Fibroblast of villous mesenchyme (primary cell): ENCODE measurements around the gene PMM1. TPM values are rescaled to one million over a fixed set of nuclear protein-coding genes. Genes with fewer than 3 reads are reported as not detected.

Experiments used
- DNase-seq: peaks from one replicate; pipeline ENCODE4 v3.0.0-alpha.2; 2010; ENCODE audit warnings: low read depth
- H3K4me3 ChIP-seq: 2 replicates; pipeline ENCODE4 v1.5.1; 2011; ENCODE audit warnings: low read depth, mild to moderate bottlenecking, low read length
- total RNA-seq: library from RNA; depleted of rRNA; stranded (reverse); fragments of >200 nt; gene quantifications from 2 replicates; pipeline ENCODE4 v1.2.3, GENCODE V29; 2012
- TF ChIP-seq, protein P1 (sequence below): IDR thresholded peaks from 2 replicates; pipeline ENCODE4 v1.5.1; 2012; ENCODE audit warnings: low read depth, mild to moderate bottlenecking, low read length; ENCODE audit not compliant: insufficient read depth

The PMM1 gene
- total RNA-seq, 1 donor: 13.8 TPM

DNA sequence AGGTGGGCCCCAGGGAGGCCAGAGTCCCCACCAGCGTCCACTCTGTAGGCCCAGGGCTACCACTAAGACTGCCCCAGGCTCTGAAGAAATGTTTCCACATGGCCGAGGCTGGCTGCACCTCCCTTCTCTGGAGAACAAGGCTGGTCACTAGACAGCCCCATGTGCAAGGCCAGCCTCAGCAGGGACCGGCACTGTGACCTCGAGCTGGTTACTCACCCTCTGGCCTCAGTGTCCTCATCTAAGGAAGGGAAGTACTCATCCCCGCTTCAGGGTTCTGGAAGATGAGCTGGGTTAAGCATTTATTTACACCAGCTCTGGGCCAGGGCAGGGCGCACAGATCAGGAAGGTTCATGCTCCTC is 9.7 kb downstream of the PMM1 start:
- no peak overlapping the region for H3K4me3 ChIP-seq
- TF ChIP-seq, protein P1, sequence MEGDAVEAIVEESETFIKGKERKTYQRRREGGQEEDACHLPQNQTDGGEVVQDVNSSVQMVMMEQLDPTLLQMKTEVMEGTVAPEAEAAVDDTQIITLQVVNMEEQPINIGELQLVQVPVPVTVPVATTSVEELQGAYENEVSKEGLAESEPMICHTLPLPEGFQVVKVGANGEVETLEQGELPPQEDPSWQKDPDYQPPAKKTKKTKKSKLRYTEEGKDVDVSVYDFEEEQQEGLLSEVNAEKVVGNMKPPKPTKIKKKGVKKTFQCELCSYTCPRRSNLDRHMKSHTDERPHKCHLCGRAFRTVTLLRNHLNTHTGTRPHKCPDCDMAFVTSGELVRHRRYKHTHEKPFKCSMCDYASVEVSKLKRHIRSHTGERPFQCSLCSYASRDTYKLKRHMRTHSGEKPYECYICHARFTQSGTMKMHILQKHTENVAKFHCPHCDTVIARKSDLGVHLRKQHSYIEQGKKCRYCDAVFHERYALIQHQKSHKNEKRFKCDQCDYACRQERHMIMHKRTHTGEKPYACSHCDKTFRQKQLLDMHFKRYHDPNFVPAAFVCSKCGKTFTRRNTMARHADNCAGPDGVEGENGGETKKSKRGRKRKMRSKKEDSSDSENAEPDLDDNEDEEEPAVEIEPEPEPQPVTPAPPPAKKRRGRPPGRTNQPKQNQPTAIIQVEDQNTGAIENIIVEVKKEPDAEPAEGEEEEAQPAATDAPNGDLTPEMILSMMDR: no peak
- DNase-seq: no peak

DNA sequence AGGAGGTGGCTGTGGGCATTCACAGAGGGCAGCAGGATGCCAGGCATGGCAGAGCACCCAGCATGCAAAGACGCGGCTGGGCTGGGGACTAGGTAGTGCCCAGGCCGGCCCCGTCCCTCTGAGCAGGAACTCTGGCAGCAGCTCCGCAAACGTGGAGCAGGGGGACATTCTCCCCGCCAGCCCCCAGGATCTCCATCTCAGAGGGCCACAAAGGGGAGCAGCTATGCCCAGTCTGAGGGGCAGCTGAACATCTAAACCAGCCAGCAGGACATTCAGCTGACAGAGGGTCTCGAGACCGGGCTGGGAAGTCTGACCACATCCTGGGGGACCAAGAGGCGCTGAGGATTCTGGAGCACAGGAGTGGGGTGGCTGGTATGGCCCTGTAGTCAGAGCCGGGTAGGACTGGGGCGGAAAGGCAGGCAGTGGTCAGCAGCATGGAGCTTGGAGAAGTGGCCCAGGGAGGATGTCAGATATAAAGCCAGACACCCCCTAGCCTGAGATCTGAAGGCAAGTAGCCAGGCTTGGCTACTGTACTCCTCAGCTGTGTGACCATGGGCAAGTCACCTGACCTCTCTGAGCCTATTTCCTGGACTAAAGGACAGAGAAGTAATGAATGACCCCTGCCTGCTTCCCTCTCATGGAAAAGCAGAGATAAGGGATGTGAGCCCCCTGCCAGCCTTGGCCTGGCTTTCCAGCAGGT is 10.2 kb downstream of the PMM1 start:
- TF ChIP-seq, protein P1: no peak
- H3K4me3 ChIP-seq: no peak overlapping the region
- no peak for DNase-seq

DNA sequence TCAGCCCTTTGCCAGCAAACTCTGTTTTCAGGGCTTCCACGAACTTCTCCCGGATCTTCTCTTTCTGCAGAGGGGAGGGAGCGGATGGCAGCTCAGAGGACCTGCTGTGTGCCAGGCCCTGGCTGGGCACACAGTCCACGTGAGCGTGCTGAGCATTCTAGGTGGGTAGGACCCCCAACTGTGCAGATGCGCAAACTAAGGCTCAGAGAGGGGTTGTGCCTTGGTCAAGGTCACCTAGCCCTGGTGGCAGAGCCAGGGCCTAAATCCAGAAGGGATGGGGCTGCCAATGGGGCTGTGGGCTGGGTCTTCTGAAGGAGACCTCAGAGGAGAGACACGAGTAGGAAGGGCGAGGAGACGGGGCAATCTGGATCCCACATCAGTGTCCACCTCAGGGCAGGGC is 10.8 kb downstream of the PMM1 start:
- no peak for DNase-seq
- H3K4me3 ChIP-seq: no peak overlapping the region
- TF ChIP-seq, protein P1: no peak

DNA sequence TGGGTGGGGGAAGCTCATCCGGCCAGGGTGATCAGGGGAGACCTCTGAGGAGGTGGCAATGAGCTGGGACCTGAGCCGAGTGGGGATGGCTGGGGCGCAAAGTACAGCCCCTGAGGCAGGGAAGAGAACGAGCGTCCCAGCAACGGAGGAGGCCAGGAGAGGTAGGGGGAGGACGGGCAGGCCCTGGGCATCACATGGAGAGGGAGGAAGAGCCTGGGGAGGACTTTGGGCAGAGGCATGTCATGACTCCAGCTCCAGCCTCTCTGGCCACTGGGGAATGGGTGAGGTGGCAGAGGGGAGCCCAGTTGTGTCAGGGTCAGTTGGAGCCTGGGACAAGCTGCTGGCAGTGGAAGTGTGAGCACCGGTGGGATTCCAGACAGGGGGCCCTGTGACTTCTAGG is 11.5 kb downstream of the PMM1 start:
- H3K4me3 ChIP-seq: no peak overlapping the region
- TF ChIP-seq, protein P1: no peak
- DNase-seq: no peak

DNA sequence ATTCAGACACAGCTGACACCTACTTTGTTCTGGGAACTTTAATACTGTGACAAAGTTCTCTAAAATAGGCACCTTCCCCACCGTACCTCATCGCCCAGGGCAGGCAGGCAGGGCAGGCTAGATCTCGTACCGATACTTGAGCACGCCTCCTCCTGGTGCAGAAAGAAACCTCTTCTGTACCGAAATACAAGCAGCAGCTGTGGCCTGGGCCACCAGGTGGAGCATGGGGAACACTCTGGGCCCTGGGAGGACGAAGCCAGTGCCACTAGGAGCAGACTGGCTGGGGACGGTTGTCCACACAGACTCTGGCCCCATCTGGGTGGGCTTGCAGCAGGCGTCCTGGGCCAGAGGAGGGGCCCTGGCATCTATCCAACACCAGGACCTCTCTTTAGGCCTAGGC is 12.8 kb downstream of the PMM1 start:
- TF ChIP-seq, protein P1: peak; percentile 76
- H3K4me3 ChIP-seq: no peak overlapping the region
- DNase-seq: peak; percentile 59

DNA sequence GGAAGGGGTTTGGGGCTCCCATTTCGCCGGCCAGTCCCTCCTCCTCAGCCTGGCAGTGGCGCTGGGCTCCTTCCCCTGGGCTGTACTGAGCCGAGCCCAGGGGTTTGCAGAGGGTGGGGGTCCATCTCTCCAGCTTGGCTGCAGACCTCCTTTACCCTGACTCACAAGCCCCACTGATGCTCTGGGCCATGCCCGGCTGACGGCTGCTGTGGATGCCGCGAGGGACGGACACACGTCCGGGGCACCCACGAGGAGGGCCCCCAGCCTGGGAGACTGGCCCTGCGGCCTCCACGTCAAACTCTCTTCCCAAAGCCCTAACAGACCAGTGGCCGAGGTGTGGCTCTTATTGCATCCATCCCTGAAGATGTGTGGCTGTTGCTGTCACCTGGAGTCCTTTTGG is 14.1 kb downstream of the PMM1 start:
- TF ChIP-seq, protein P1: no peak
- DNase-seq: no peak
- no peak overlapping the region for H3K4me3 ChIP-seq

DNA sequence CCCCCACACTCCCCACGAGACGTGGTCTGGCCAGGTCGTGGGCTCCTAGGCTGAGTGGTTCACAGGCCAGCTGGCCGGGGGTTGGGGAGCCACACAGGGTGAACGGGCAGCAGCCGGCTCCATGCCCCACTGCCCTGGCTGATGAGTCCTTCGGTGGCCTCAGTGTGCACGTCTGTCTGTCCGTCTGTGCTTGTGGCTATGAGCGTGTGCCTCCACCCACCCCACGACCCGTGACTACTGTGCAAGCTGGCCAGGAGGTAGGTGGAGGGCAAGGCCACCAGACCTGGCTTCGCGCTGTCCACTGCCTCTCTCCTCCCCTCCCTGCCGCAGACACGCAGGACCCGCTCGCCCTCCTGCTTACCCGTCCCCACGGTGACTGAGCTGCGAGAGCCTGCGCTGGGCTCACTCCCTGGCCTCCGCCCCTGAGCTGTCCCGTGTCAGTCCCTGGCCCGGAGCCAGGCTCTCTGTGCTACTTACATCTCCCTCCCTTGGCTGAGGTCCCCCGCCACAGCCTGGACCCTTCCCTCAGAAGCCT is 14.7 kb downstream of the PMM1 start:
- no peak overlapping the region for H3K4me3 ChIP-seq
- DNase-seq: peak; percentile 34
- TF ChIP-seq, protein P1: no peak
